Activated T-helper 9 cell treated with anti-CD3 and anti-CD28 coated beads, Interleukin-2, amount 50 U/mL, for 16 hours (primary cell): Measurements from ENCODE around the gene RNU1-1.
"Not testable (repeated sequence)": the region's sequence is repeated elsewhere in the genome, so short reads cannot be mapped to it uniquely, and the experiment has no call there.

Source experiments
- DNase-seq: peaks from one replicate; pipeline ENCODE4 v3.0.0-alpha.2; 2020; ENCODE audit warnings: low read depth

The RNU1-1 gene

GRCh38 chr1:16514107-16515055 is at the start of gene RNU1-1:
RNU1-1 (minus strand) TSS chr1:16514285.
- DNase-seq, result peak; percentile 55

GRCh38 chr1:16561035-16561434 is 47.0 kb upstream of the RNU1-1 start:
- not testable (repeated sequence) for DNase-seq

DNA sequence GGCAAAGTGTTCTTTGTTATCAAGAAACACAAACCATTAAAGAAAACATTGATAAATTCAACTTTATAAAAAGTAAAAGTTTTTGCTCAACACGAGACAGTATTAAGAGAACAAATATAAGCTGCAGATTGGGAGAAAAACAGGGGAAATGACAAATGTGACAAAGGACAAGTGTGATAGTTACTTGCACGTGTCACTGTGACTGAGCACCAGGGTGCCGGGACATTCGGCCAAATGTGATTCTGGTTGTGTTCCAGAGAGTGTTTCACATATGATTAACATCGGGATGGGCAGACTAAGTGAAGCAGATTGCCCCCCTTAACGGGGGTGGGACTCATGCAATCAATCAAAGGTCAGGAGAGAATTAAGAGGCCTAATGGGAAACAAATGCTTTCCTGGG is 46.4 kb upstream of the RNU1-1 start:
- not testable (repeated sequence) for DNase-seq

- DNase-seq, result not testable (repeated sequence)
These were observed 45.6 kb upstream of the RNU1-1 start for GRCh38 chr1:16559688-16560087.

GRCh38 chr1:16557034-16557433 is 42.9 kb upstream of the RNU1-1 start:
- DNase-seq, result not testable (repeated sequence)

DNA sequence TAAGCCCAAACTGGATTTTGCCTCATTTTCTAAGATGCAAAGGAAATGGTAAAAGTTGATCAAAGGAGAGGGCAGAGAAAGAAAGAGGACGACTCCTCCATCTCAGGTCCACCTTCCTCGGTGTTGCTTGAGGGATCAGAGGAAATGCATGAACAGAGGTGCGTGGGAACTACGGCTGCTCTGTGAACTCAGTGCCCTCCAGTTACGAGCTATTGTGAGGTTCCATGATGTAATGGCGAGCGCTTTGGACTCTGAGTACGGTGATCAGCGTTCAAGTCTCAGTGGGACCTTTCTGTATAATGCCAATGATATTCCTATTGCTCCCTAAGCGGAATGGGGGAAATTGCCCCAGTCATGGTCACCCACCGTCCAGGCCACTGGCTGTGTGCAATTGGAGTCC is 39.2 kb upstream of the RNU1-1 start:
- not testable (repeated sequence) for DNase-seq

DNA sequence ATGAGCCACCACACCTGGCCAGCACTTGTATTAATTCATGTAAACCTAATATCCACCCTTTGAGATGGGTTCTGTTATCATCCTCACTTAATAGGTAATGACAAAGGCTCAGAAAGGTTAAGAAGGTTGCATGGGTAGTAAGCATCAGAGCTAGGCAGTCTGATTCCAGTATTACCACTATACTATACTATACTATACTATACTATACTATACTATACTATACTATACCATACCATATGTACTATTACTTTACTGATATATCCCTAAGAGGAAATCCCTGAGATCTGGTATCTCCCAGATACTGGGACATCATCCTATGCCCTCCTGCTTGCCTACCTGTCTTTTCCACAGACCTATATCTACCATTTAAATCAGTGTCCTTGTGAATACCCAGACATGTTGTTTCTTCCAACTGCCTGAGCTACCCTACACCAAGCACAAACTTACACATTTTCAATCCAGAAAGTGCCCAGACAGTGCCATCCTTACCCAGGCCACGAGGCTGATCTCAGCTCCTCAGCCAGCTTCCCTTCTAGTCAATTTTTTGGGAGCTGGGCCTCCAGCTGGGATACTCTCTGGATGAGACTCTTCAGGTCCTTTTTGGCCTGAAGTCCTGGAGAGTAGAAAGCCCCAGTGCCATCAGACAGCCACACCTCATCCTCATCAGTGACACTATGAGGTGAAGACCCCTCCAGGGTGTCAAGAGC is 36.3 kb upstream of the RNU1-1 start:
- DNase-seq, result not testable (repeated sequence)

DNA sequence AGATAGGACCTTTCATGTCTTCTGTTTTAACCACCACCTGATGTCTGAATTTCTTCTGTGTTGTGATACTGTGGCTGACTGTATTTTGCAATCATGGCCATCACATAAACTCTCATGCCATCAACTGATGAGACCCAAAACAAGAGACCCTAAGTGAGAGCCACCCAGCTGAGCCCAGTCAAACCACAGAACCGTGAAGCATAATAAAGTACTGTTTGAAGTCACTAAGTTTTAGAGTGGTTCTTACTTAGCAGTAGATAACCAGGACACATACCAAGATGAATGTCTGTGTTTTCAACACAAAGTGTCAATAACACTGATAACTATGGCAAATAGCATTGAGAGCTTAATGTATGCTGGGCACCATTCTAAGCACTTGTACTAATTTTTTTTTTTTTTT is 35.5 kb upstream of the RNU1-1 start:
- not testable (repeated sequence) for DNase-seq

GRCh38 chr1:16547502-16548241 is 33.6 kb upstream of the RNU1-1 start:
- DNase-seq, result not testable (repeated sequence)

DNA sequence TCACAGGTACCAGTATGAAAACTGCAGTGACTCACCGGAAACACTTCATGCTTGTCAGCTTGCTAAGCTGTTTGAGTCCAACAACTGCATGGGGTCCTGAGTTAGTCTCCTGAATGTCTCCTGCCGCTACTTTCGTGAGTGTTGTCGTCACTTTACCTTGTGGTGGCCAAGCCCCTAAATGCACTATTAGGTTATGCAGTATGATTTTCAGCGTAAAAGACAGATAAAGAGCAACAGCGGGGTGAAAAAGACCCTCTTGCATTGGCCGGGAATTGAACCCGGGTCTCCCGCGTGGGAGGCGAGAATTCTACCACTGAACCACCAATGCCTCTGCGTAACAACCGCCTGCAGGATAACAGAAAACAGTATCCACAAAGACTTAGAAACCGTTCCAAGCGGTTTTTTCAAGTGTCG is 31.6 kb upstream of the RNU1-1 start:
- DNase-seq, result not testable (repeated sequence)

DNA sequence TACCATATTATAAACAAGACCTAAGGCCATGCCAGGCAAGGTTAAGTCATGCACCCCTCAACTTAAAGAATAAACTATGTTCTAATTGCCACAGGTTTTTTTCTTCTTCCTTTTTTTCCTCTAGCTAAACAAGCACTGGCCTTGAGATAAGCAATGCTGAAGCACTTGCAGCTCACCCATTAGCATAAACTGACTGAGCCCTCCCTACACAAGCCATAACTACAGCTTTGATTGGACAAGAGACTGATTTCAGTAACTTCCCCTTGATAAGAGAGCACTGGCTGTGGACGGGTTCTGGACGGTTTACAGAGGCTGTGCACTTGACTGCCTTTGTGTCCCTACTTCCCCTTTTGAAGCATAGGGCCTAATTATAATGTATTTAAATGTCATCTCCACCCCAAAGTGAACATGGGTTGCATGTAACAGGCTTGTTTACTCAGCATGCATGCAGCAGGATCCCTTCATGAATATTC is 26.4 kb upstream of the RNU1-1 start:
- DNase-seq, result not testable (repeated sequence)

DNA sequence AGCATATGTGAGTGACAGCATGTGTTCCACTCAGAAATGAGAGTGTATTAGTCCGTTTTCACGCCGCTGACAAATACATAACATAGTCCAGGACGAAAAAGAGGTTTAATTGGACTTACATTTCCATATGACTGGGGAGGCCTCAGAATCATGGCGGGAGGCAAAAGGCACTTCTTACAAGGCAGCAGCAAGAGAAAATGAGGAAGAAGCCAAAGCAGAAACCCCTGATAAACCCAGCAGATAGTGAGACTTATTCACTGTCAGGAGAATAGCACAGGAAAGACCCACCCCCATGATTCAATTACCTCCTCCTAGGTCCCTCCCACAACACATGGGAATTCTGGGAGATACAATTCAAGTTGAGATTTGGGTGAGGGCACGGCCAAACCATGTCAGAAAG is 23.4 kb upstream of the RNU1-1 start:
- not testable (repeated sequence) for DNase-seq

- not testable (repeated sequence) for DNase-seq
These were observed 22.7 kb upstream of the RNU1-1 start for GRCh38 chr1:16536796-16537195.

GRCh38 chr1:16535898-16536297 is 21.8 kb upstream of the RNU1-1 start:
- not testable (repeated sequence) for DNase-seq

DNA sequence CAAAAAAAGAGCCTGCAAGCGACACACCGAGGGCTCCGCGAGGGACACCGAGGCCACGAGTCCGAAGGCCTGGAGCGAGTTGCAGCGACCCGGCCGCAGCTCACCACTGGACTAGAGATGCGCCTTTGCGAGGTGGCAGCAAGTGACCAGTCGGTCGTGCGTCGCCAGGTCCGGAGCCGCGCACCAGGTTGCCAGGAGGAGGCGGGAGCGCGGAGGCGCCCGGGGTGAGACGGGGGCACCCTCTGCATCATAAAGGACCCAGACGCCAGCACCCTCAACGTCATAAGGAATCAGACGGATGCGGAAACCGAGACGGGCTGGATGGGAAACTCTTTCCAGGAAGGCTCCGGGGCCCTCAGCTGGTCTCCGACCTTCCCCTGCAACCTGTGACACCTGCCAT is 21.4 kb upstream of the RNU1-1 start:
- not testable (repeated sequence) for DNase-seq

DNA sequence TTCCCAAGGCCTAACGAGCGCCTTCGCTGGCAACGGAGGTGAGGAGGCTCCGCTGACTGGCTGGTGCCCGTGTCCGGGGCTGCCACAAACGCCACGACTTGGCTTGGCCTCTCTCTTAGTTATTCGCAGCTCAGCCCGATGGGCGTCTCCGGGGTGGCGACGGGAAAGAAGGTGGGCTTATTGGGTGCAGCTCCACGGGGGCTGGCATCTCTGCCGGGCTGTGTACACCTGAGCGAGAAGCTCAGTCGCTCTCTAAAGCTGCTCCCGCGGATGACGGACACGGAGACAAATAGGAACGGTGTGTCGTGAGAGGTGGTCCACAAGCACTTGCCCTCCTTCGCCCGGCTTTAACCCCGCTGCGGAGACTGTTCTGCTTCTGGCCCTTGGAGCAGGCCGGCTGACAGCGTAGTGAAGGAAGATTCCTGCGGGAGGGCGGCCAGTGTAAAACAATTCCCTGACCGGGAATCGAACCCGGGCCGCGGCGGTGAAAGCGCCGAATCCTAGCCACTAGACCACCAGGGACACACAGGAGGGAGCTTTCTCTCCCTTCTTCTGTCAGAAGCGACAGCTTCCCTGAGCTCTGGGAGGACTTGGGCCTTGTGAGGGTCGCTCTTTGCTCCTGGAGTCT is 20.9 kb upstream of the RNU1-1 start:
- DNase-seq, result not testable (repeated sequence)

- not testable (repeated sequence) for DNase-seq
These were observed 20.2 kb upstream of the RNU1-1 start for GRCh38 chr1:16534239-16534828.

DNA sequence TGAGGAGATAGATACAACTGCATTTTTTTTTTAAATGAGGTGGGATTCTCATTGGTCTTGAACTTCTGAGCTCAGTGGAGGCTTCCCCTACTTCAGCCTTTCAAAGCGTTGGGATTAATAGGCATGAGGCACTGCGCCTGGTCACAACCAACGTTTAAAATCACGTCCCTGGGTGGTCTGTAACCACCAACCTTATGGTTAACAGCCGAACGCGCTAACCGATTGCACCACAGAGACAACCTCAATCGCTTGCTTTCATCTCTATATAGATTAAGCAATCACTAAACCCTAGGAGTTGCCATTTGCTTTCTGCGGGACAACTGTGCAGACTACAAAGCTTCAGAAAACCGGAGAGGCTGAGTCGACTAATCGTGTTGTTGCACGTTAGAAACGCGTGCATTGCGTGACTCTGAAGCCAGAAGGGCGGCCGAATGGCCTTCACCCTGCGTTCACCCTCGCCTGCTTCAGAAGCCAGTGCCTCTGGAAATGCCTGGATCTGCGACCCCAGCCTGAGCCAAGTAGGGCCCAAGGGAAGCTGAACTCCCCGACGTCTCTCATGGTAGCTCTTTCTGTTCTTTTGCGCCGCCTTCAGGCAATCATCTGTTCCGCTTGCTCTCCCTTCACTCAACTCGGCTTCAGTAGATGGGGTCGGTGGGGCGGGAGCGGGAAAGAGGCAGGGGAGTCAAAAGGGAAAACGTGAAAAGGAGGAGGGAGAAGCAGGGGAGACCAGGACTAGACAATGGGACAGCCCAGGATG is 18.3 kb upstream of the RNU1-1 start:
- DNase-seq, result not testable (repeated sequence)

- not testable (repeated sequence) for DNase-seq
These were observed 14.3 kb upstream of the RNU1-1 start for GRCh38 chr1:16528338-16528737.

DNA sequence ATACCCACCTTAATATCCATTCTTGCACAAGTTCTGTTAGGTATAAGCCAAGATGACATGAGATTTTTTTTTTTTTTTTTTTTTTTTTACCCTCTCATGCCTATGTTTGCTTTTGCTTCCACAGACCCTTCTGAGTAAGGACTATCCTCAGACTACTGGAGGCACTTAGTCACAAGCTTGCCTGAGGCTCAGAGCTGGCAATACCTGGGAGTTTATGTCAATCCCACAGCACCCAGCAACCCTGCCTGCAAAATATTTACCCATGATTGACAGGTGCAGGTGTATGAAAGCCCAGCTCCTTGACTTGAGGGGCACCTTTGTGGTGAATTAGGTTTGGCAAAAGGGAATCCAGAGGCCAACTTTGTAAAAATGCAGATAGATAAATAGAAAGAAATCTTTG is 11.7 kb upstream of the RNU1-1 start:
- DNase-seq, result not testable (repeated sequence)
